AG08395 (cell line): Measurements from ENCODE around the gene GPM6B.
A peak's percentile ranks its signal among the peaks of the same experiment; 100 is the strongest.

Source experiments
- DNase-seq: peaks from one replicate; pipeline ENCODE4 v3.0.0; 2012; ENCODE audit warnings: mixed read lengths, low spot score

Gene GPM6B

GRCh38 chrX:13824746-13825145, 7.9 kb upstream of the GPM6B start:
- no peak for DNase-seq

GRCh38 chrX:13821738-13822137, 4.8 kb upstream of the GPM6B start:
- no peak for DNase-seq

DNA sequence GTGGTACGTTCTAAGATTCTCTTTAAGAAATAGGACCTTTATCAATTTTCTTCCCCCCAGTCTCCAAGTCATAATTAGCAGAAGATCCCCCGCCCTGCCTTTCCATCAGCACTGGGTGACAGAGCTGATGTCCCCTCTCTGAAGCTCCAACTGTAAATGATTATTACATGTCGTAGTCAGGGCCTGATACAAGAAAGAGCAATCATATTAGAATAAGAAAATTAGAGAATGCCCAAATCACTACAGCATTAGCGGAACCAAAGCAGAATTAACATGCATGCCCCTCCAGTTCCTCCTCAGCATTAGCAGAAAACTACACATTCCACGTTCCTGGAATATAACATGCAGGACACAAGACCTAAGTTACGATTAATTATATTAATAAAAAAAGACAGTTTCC, 717 bp downstream of the GPM6B start:
- DNase-seq, result no peak

DNA sequence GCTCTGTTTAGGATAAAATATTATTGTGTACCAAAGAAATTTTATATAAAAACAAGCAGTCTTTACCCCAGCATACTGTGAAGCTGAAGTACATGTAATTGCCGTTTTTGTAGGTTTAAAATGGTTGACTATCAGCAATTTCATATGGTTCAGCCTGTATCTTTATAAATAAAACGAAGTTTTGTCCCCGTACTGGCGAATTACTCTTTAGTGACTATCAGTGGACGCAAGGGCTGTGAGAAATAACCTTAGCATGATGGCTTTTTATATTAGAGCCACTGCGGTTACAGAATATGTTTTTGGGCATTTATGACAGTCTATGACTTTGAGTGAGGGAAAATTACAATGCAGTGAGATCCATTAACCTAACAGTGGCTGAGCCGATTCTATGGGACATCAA, 1.2 kb downstream of the GPM6B start:
- no peak for DNase-seq

- DNase-seq, result peak; percentile 9
Measured at GRCh38 chrX:13808865-13809264, 8.0 kb downstream of the GPM6B start.

DNA sequence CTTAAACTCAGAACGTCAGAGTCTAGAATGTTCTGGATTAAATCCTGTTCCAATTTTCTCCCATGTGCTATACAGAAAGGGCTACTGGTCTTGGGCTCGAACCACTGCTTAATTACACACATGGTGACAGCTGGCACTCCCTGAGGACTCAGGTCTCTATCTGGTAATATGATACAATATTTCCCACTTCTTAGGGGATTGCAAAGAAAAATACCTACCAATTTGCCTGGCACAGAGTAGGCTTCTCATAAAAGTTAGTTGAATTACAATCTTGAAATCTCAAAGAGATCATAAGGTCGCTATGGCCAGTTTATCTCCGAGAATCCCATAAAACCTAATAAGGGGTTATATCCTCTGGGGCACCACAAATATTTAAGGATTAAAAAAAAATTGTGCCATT, 8.6 kb downstream of the GPM6B start:
- DNase-seq, result no peak

- DNase-seq, result no peak
Measured at GRCh38 chrX:13805241-13805640, 11.7 kb downstream of the GPM6B start.

DNA sequence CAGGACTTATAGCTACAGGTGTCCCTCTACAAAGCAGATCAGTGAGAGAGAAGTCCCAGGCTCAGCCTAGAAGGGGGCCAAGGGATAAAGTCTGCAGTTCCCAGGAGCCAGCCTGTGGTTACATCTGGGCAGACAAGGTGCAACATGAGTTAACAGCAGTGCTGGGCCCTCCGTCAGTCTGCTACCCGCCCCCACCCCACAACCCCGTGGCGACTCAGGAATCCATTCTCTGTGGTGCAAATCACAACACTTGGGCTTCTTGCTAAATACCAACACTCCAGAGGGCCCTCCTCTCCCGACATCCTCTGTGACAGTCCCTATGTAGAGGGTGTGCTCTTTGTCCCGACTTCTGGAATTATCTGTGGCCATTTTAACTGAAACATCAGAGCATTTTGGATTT, 13.8 kb downstream of the GPM6B start:
- DNase-seq, result no peak

DNA sequence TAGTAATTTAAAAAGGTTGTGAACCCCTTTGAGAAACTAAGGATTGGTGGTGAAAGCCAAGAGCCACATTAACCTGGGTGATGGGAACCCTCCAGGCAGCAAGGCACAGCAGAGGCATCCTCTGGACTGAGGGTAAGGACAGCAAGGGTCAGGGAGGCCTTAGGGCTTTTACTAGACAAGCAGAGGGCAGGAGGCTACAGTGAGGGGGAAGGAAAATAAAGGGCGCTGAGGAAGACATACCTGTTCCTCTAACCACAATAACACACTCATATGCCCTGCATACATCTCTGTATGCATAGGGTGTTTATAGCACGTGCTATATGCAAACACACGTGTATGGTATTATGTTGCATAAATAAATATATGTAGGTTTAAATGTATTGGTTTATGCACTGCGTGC, 18.7 kb downstream of the GPM6B start:
- no peak for DNase-seq

DNA sequence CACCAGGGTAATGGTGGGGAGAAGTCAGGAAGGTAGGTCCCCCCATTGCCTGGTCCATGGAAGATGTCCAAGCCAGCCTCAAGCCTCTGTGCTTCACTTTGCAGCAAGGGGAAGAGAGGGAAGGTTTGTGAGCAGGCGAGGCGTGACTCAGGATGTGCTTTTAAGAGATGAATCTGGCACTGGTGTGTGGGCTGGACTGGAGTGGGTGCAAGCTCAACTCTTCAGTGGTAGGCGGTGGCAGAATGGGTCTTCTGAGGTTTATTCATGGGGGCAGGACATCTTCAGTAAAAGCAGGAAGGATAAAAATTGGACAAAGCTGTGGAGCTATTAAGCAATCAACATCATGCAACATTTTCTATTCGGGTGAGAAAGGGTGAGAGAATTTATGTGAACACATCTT, 19.4 kb downstream of the GPM6B start:
- DNase-seq, result no peak

- no peak for DNase-seq
Measured at GRCh38 chrX:13794417-13794816, 22.5 kb downstream of the GPM6B start.

DNA sequence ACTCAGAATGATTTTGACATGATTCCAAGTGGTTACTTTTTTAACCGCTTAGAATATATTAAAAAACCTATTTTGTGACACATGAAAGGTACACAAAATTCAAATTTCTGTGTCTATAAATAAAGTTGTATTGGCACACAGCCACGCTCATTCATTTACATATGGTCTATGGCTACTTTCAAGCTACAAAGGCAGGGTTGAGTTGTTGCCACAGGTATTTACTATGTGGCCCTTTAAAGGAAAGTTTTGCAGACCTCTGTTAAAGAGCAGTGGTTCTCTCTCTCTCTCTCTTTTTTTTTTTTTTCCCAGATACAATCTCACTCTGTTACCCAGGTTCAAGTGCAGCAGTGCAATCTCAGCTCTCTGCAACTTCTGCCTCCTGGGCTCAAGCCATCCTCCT, 23.0 kb downstream of the GPM6B start:
- no peak for DNase-seq

DNA sequence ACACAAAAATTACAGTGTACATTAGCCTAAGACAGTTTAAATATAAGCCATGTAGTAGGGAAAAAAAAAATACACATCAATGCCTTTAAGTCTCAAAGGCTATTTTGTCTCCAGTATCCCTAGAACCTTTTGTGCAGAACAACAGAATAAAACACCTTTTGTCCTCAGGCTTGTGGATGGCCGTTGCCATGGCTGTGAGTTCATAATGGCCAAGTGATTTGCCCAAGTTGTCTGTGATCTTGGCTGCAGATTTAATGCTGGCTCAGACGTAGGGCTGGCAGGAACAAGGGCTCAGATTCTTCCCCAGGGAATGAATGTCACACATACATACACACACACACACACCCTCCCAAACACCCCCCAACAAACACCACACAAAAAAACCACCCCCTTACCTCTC, 25.3 kb downstream of the GPM6B start:
- DNase-seq, result no peak

GRCh38 chrX:13791145-13791544, 25.7 kb downstream of the GPM6B start:
- DNase-seq, result no peak

GRCh38 chrX:13790206-13791131, 26.4 kb downstream of the GPM6B start:
- no peak for DNase-seq

DNA sequence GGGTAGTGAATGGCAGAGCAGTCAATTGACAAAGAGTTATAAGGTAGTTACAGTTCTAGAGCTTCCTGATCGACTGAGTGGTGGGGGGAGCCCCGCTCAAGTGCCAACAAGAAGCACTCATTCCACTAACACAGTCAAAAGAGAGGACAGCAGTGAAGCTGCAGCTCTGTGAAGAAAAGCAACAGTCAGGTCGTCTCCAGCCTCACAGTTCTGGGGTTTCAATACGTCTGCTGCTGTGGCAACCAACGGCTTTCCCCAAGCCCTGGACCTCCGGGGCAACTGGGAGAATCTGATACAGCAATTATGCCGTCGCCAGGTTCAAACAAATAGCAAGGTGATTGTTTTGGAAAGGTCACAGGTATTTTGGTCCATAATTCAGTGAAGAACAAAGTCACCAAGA, 30.8 kb downstream of the GPM6B start:
- no peak for DNase-seq

DNA sequence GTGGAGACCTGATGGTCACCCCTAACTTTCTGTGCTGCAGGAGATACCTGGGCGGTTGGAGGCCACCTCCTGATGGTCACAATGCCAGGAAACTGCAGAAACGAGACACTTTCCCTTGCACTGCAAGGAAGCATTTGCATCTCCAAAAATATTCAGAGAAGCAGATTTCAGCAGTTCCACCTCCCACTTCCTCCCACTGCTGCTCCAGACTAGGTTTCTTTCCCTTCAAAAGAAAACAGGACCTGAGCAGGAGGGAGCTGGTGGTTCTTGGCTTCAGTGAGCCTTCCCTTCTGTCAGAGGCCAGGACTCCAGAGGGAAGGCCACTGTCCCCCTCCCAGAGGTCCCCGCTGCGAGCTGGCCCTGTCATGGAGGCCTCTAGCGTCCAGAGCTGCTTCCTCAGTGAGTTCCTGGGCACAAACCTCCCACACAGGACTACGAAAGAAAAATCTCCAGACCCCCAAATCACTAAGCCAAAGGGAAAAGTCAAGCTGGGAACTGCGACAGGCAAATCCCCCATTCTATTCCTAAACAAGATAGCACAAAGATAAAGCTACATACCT, 35.9 kb downstream of the GPM6B start:
- DNase-seq, result no peak

GRCh38 chrX:13778916-13779315, 38.0 kb downstream of the GPM6B start:
- peak; percentile 64 for DNase-seq

DNA sequence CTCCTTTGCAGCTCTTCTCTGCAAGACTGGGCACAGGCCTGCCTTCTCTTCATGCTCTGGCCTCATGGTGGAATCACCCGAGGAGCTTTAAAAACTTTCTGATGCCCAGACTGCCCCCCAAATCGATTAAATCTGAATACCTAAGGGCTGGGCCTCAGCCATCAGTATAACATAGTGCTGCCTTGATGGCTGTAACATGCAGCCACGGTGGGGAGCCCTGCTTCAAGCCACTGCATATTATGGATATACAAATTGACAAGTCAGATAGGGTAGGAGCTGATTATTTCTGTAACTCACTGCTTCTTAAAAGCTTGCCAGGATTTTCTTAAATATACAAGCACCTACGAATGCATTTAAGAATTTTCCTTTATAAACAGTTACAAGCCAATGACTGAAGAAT, 40.5 kb downstream of the GPM6B start:
- no peak for DNase-seq

DNA sequence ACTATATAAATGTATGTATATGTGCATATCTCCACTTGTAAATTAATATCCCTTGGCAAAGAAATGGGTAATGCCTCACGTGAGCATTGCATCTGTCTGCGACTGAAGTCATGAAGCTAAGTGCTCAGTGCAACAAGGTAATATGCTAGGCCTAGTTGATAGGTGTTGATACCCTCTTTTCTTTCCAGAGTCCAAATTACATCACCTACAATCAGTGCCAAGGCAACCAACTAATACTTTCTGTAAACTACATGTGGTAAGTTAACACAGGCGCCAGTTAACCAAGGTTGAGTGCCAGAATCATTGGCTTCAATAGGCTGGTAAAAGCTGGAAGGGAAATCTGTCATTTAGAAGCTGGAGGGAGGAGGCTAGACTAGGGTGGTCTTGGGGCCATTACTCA, 41.1 kb downstream of the GPM6B start:
- no peak for DNase-seq

GRCh38 chrX:13774696-13775095, 42.2 kb downstream of the GPM6B start:
- DNase-seq, result no peak

- DNase-seq, result no peak
Measured at GRCh38 chrX:13770013-13770535, 46.8 kb downstream of the GPM6B start.

GRCh38 chrX:13768939-13769338, 48.0 kb downstream of the GPM6B start:
- DNase-seq, result no peak

DNA sequence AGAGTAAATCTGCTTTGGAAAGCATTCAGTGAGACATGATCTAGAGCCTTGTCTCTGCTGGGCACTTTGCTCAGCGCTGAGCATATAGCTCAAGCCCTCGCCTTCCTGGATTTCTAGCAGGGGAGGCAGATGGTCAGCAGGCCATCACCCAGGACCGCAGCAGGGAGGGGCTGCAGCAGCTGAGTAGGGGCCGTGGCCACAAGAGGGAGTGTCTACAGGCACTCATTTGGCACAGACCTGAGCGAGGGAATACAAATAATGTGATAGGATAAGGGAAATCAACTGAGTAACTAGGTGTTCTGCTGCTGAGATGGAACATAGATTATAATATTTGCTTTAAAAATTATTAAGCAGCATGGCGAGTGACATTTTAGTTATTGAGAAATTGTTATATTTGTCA, 52.1 kb downstream of the GPM6B start:
- DNase-seq, result no peak
